Astrocyte of the hippocampus (primary cell): ENCODE results near the gene FBXO31.
"Not testable (repeated sequence)": the region's sequence is repeated elsewhere in the genome, so short reads cannot be mapped to it uniquely, and the experiment has no call there.

Source experiments
- DNase-seq: peaks from one replicate; pipeline ENCODE4 v3.0.0; 2011; ENCODE audit warnings: low read depth, low spot score

Gene FBXO31

GRCh38 chr16:87344931-87345631 is 38.5 kb downstream of the FBXO31 start:
- DNase-seq = peak; percentile 33

GRCh38 chr16:87344165-87344930 is 39.2 kb downstream of the FBXO31 start:
- DNase-seq = peak; percentile 29

- DNase-seq = no peak
Observed at GRCh38 chr16:87343753-87344050, 39.9 kb downstream of the FBXO31 start.

GRCh38 chr16:87342978-87343752 is 40.4 kb downstream of the FBXO31 start:
- no peak for DNase-seq

GRCh38 chr16:87342504-87342903 is 41.1 kb downstream of the FBXO31 start:
- no peak for DNase-seq

GRCh38 chr16:87340198-87340597 is 43.4 kb downstream of the FBXO31 start:
- DNase-seq = no peak

- DNase-seq = not testable (repeated sequence)
Observed at GRCh38 chr16:87339724-87340105, 43.9 kb downstream of the FBXO31 start.

- no peak for DNase-seq
Observed at GRCh38 chr16:87339086-87339723, 44.4 kb downstream of the FBXO31 start.

GRCh38 chr16:87338155-87338765 is 45.3 kb downstream of the FBXO31 start:
- DNase-seq = no peak

- peak; percentile 19 for DNase-seq
Observed at GRCh38 chr16:87337262-87337771, 46.3 kb downstream of the FBXO31 start.

- DNase-seq = no peak
Observed at GRCh38 chr16:87336434-87337240, 46.9 kb downstream of the FBXO31 start.

GRCh38 chr16:87335625-87336433 is 47.7 kb downstream of the FBXO31 start:
- DNase-seq = no peak

GRCh38 chr16:87334651-87335624 is 48.6 kb downstream of the FBXO31 start:
- DNase-seq = no peak

GRCh38 chr16:87333581-87334331 is 49.8 kb downstream of the FBXO31 start:
- DNase-seq = no peak

- no peak for DNase-seq
Observed at GRCh38 chr16:87333101-87333500, 50.5 kb downstream of the FBXO31 start.

GRCh38 chr16:87332150-87332549 is 51.4 kb downstream of the FBXO31 start:
- peak; percentile 43 for DNase-seq

GRCh38 chr16:87331241-87331801 is 52.3 kb downstream of the FBXO31 start:
- no peak for DNase-seq
